ENCODE data around the gene CDKN2C. TPM values are rescaled to one million over a fixed set of nuclear protein-coding genes. Genes with fewer than 3 reads are reported as not detected.

Gene CDKN2C
- total and polyA plus RNA-seq, 2 experiments from 2014 or later: 2.8 to 3.2 TPM

GRCh38 chr1:50978144-50978851, 8.3 kb downstream of the CDKN2C start:
- no peaks in the 10 kb centered on the region for H3K36me3 ChIP-seq (replicated peaks; ENCODE audit: insufficient read depth, low read depth)
- peak; percentile 55 for DNase-seq (ENCODE audit: low spot score)
- H3K27ac ChIP-seq: no peak overlapping the region
- TF ChIP-seq, protein P1, sequence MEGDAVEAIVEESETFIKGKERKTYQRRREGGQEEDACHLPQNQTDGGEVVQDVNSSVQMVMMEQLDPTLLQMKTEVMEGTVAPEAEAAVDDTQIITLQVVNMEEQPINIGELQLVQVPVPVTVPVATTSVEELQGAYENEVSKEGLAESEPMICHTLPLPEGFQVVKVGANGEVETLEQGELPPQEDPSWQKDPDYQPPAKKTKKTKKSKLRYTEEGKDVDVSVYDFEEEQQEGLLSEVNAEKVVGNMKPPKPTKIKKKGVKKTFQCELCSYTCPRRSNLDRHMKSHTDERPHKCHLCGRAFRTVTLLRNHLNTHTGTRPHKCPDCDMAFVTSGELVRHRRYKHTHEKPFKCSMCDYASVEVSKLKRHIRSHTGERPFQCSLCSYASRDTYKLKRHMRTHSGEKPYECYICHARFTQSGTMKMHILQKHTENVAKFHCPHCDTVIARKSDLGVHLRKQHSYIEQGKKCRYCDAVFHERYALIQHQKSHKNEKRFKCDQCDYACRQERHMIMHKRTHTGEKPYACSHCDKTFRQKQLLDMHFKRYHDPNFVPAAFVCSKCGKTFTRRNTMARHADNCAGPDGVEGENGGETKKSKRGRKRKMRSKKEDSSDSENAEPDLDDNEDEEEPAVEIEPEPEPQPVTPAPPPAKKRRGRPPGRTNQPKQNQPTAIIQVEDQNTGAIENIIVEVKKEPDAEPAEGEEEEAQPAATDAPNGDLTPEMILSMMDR (IDR thresholded peaks at IDR 0.05; ENCODE audit: poor library complexity): no peak
- peak; percentile 73 for TF ChIP-seq EZH2 (IDR thresholded peaks at IDR 0.05; ENCODE audit: borderline replicate concordance)
- no peaks in the 10 kb centered on the region for H3K9me3 ChIP-seq (ENCODE audit: low read depth)
- 3% methylated on average over 35 of the region's 42 CpGs for WGBS (ENCODE audit: low lambda C conversion rate, missing lambda C conversion rate)
- no peaks in the 10 kb centered on the region for H3K79me2 ChIP-seq
- H3K4me3 ChIP-seq: peak overlapping the region; percentile 11
- H3K27me3 ChIP-seq: peaks cover 97% of the 10 kb centered on the region
- peak overlapping the region; percentile 94 for H3K4me2 ChIP-seq
- H2AFZ ChIP-seq: peak overlapping the region; percentile 21
- H3K9me2 ChIP-seq (replicated peaks; ENCODE audit: insufficient read depth): no peaks in the 10 kb centered on the region
- no peaks in the 10 kb centered on the region for H4K20me1 ChIP-seq (ENCODE audit: insufficient read depth, poor library complexity, severe bottlenecking)
- H3K4me1 ChIP-seq (ENCODE audit: insufficient read depth): peaks cover 4% of the 10 kb centered on the region

DNA sequence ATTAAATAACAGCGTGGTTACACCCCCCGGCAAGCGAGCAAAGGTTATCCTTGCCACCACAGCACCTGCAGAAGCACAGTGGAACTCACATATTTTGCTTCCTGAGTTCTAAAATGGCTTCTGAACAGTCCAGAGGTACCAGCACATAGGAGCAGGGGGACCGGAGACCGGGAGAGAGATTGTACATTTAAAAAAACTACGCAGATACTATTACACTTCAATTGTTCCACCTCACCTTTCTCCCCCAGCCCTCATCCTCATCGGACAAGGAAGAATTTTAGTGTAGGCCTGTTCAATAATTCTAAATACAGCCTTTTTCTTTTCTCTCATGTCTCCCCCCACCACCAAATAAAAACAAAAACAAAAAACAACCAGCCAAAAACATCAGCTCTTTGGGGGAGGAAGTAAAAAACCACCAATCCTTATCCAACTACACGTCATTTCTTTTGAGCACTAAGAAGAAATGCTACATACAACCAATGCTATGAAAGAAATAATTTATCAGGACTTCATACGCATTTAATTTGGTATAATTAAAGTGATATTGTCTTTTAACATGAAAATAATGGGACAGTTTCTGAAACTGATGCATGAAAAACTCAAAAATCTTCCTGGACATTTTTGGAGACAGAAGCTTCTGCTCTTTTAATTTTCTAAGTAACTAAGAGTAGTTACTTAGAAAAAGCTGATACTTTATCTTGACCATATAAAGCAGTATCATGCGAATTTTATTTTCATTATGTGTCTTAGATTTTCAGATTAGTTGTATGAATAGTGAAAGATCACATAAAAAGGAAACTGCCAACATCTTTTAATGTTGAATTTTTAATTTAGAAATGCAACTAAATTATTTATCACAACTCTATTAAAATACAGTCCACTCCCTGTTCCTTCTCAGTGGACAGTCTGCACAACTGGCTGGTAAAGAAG, 9.1 kb downstream of the CDKN2C start:
- H3K4me1 ChIP-seq (ENCODE audit: insufficient read depth): peaks cover 4% of the 10 kb centered on the region
- no peaks in the 10 kb centered on the region for H3K79me2 ChIP-seq
- no peaks in the 10 kb centered on the region for H3K36me3 ChIP-seq (replicated peaks; ENCODE audit: insufficient read depth, low read depth)
- H3K4me3 ChIP-seq: no peak overlapping the region
- H3K9me3 ChIP-seq (ENCODE audit: low read depth): no peaks in the 10 kb centered on the region
- H2AFZ ChIP-seq: peak overlapping the region; percentile 21
- 19% methylated on average over 10 of the region's 10 CpGs for WGBS (ENCODE audit: low lambda C conversion rate, missing lambda C conversion rate)
- H4K20me1 ChIP-seq (ENCODE audit: insufficient read depth, poor library complexity, severe bottlenecking): no peaks in the 10 kb centered on the region
- peak overlapping the region; percentile 94 for H3K4me2 ChIP-seq
- DNase-seq (ENCODE audit: low spot score): no peak
- TF ChIP-seq, protein P1 (IDR thresholded peaks at IDR 0.05; ENCODE audit: poor library complexity): no peak
- TF ChIP-seq EZH2phosphoT487 (IDR thresholded peaks at IDR 0.05; ENCODE audit: low read depth, severe bottlenecking, unreplicated experiment) (no peak), EZH2 (IDR thresholded peaks at IDR 0.05; ENCODE audit: borderline replicate concordance) (peak; percentile 81)
- no peaks in the 10 kb centered on the region for H3K9me2 ChIP-seq (replicated peaks; ENCODE audit: insufficient read depth)
- H3K27me3 ChIP-seq: peaks cover 97% of the 10 kb centered on the region
- no peak overlapping the region for H3K27ac ChIP-seq

DNA sequence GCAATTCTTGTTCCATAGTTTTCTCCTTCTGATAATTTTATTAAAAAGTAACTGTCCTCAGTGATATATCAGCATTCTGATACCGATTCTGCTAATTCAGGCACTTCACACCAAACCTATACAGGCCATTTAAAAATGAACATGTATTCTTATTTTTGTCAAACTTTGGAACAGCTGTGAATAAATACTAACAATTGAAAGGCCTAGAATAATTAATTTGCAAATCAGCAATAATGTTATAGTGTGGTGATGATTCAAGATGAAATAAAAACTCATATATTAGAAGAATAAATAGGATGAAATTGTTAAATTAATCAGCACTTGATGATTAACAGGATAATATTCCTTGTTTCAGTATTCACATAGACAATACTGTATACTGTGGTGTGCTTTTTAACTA, 9.9 kb downstream of the CDKN2C start:
- H3K4me1 ChIP-seq (ENCODE audit: insufficient read depth): peaks cover 4% of the 10 kb centered on the region
- TF ChIP-seq EZH2phosphoT487 (IDR thresholded peaks at IDR 0.05; ENCODE audit: low read depth, severe bottlenecking, unreplicated experiment): no peak
- no peak for TF ChIP-seq EZH2 (IDR thresholded peaks at IDR 0.05; ENCODE audit: borderline replicate concordance)
- TF ChIP-seq, protein P1 (IDR thresholded peaks at IDR 0.05; ENCODE audit: poor library complexity): no peak
- H3K4me3 ChIP-seq: no peak overlapping the region
- no peak overlapping the region for H3K27ac ChIP-seq
- peaks cover 95% of the 10 kb centered on the region for H3K27me3 ChIP-seq
- no peak for DNase-seq (ENCODE audit: low spot score)
- H3K79me2 ChIP-seq: no peaks in the 10 kb centered on the region
- H3K4me2 ChIP-seq: no peak overlapping the region
- WGBS (ENCODE audit: low lambda C conversion rate, missing lambda C conversion rate): 76% methylated on average over 1 of the region's 1 CpG
- H4K20me1 ChIP-seq (ENCODE audit: insufficient read depth, poor library complexity, severe bottlenecking): no peaks in the 10 kb centered on the region
- no peaks in the 10 kb centered on the region for H3K36me3 ChIP-seq (replicated peaks; ENCODE audit: insufficient read depth, low read depth)
- no peaks in the 10 kb centered on the region for H3K9me3 ChIP-seq (ENCODE audit: low read depth)
- H2AFZ ChIP-seq: no peak overlapping the region
- no peaks in the 10 kb centered on the region for H3K9me2 ChIP-seq (replicated peaks; ENCODE audit: insufficient read depth)
